ENCODE data around the gene CGRRF1.

CGRRF1 gene

GRCh38 chr14:54548491-54548890 is 38.8 kb downstream of the CGRRF1 start:
- no peak for DNase-seq (ENCODE audit: low read depth)

- DNase-seq (ENCODE audit: low read depth), result no peak
Observed at GRCh38 chr14:54549862-54550261, 40.2 kb downstream of the CGRRF1 start.

- no peak for DNase-seq (ENCODE audit: low read depth)
Observed at GRCh38 chr14:54550514-54550913, 40.8 kb downstream of the CGRRF1 start.

GRCh38 chr14:54554401-54554800 is 44.7 kb downstream of the CGRRF1 start:
- DNase-seq (ENCODE audit: low read depth), result no peak

- DNase-seq (ENCODE audit: low read depth), result no peak
Observed at GRCh38 chr14:54555651-54556050, 45.9 kb downstream of the CGRRF1 start.

GRCh38 chr14:54556535-54556934 is 46.8 kb downstream of the CGRRF1 start:
- DNase-seq (ENCODE audit: low read depth), result no peak

- DNase-seq (ENCODE audit: low read depth), result no peak
Observed at GRCh38 chr14:54562334-54562733, 52.6 kb downstream of the CGRRF1 start.

- DNase-seq (ENCODE audit: low read depth), result no peak
Observed at GRCh38 chr14:54564071-54564867, 54.6 kb downstream of the CGRRF1 start.

GRCh38 chr14:54564868-54565784 is 55.4 kb downstream of the CGRRF1 start:
- peak; percentile 35 for DNase-seq (ENCODE audit: low read depth)

- peak; percentile 63 for DNase-seq (ENCODE audit: low read depth)
Observed at GRCh38 chr14:54565785-54566409, 56.2 kb downstream of the CGRRF1 start.

- DNase-seq (ENCODE audit: low read depth), result peak; percentile 35
Observed at GRCh38 chr14:54566410-54567223, 56.9 kb downstream of the CGRRF1 start, which contains the start of gene SAMD4A. SAMD4A (plus strand) TSS chr14:54567128; CDS start chr14:54567917, 789 bp downstream.

- DNase-seq (ENCODE audit: low read depth), result no peak
Observed at GRCh38 chr14:54567224-54567638, 57.5 kb downstream of the CGRRF1 start.

- peak; percentile 11 for DNase-seq (ENCODE audit: low read depth)
Observed at GRCh38 chr14:54567639-54568561, 58.2 kb downstream of the CGRRF1 start.

- no peak for DNase-seq (ENCODE audit: low read depth)
Observed at GRCh38 chr14:54568821-54569595, 59.3 kb downstream of the CGRRF1 start.

GRCh38 chr14:54570047-54570446 is 60.3 kb downstream of the CGRRF1 start:
- no peak for DNase-seq (ENCODE audit: low read depth)

- DNase-seq (ENCODE audit: low read depth), result no peak
Observed at GRCh38 chr14:54570631-54571415, 61.1 kb downstream of the CGRRF1 start.

GRCh38 chr14:54572316-54572715 is 62.6 kb downstream of the CGRRF1 start:
- no peak for DNase-seq (ENCODE audit: low read depth)

- DNase-seq (ENCODE audit: low read depth), result no peak
Observed at GRCh38 chr14:54574528-54574927, 64.8 kb downstream of the CGRRF1 start.

- DNase-seq (ENCODE audit: low read depth), result no peak
Observed at GRCh38 chr14:54577494-54577893, 67.8 kb downstream of the CGRRF1 start.
